ENCODE results near the gene CACNB4.
"Not testable (repeated sequence)": the region's sequence is repeated elsewhere in the genome, so short reads cannot be mapped to it uniquely, and the experiment has no call there.

Gene CACNB4

GRCh38 chr2:152050341-152050740 is 48.5 kb downstream of the CACNB4 start:
- no peak for DNase-seq

- DNase-seq: no peak
Observed at GRCh38 chr2:152049541-152049940, 49.3 kb downstream of the CACNB4 start.

GRCh38 chr2:152047824-152048471 is 50.9 kb downstream of the CACNB4 start:
- no peak for DNase-seq

DNA sequence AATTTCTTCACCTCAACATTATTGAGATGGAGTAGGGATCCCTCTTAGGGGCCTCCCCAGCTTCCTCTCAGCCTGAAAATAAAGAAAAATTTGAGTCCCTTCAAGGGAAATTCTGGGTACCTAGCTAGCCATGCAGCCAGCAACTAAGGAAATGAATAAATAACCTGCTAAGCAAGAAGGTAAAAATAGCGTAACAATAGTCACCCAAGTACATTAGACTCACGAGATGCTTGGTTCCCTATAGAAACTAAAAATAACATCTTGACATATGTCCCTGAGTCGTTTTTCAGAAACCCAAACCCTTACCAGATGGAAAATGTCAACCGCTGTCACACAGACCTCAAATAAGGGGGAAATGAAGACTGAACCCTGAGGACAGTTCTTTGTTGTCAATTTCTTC is 51.9 kb downstream of the CACNB4 start:
- DNase-seq: no peak

GRCh38 chr2:152042636-152043615 is 55.9 kb downstream of the CACNB4 start:
- no peak for DNase-seq

- no peak for DNase-seq
Observed at GRCh38 chr2:152038441-152038958, 60.3 kb downstream of the CACNB4 start.

GRCh38 chr2:152037743-152038435 is 61.0 kb downstream of the CACNB4 start:
- no peak for DNase-seq

GRCh38 chr2:152036611-152037469 is 62.0 kb downstream of the CACNB4 start:
- peak; percentile 64 for DNase-seq

DNA sequence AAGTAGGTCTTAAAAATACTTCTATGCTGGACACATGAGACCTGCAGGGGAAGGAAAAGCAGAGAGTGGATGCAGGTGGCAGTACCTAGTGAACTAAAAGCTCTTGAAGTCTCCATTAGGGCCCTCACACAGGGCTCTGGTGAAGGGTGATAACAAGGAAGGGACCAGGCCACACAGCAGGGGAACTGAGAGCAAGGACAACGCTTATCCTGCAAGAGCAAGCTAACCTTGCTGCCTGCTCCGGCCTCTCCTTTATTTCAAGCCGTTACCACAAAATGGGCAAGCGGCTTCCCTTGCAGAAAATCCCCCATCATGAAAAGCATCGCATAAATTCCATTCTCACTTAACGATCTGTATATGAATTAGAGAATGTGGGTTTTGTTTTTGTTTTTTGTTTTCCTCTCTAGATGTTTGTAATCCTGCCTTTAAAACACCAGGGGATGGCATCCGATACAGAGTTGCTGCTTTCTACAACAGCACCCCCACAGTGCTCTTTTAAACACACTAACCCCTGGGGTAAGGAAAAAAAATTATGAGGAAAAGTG is 64.5 kb downstream of the CACNB4 start:
- DNase-seq: no peak

DNA sequence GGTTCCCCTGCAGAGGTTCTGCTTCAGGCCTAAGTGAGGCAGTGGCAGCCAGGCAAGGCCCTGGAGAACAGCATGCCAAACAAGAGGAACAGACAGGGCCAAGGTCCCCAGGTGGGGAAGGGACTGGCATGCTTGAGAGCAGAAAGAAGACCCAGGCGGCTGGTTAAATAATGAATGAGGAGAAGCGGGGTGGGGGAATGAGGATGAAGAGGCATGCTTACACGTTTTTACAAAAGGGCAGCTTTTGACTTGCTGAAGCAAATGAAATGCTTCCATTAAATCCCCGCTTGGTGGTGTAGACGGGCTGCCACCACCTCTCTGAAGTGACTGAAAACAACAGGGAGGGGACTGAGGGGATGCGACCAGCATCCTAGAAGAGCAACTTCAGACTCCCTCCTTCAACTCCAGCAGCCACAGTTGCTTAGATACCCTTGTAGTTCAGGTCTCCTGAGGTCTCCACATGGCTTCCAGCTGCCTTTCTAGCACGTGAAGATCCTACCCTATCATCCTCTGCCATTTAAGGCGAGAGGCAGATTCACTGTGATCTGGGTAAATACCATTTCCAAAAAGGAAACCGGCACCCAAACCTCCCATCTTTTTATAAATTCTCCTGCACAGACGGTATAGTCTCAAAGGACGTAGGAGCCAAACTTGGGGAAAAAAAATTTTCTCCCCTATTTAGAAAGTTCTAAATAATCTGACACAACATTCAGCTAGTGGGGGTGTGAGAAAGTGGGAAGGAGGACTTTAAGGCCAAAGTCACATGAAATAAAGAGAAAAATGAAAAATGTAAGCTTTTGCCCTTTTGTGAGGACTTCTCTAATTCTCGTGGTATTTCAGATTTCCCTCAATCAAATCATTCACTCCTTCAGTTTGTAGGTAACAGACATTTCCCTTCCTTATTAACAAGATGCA is 65.6 kb downstream of the CACNB4 start:
- no peak for DNase-seq

DNA sequence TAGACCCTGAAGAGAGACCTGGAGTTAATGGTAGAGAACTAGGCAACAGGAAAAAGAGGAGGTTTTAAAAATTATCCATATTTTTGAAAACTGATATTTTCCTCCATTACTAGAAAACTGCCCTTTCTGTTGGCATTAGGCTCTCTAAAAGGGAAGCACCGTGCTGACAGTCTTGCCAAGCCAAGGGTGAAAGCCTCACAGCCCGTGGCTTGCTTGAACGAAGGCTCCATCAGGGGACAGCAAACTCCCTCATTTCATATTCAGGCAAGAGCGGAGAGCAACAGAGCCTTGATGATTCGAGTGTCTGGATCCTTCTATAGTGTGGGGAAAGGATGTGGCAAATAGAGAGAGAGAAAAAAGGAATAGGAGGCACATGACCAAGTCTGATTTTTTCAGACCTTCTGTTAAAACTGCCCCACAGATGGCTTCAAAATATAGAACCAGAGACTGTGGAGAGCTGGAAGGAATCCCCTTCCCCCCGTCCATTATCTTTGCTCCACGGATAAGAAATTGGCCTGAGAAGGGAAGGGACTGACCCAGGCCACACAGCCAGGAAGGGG is 67.0 kb downstream of the CACNB4 start:
- no peak for DNase-seq

DNA sequence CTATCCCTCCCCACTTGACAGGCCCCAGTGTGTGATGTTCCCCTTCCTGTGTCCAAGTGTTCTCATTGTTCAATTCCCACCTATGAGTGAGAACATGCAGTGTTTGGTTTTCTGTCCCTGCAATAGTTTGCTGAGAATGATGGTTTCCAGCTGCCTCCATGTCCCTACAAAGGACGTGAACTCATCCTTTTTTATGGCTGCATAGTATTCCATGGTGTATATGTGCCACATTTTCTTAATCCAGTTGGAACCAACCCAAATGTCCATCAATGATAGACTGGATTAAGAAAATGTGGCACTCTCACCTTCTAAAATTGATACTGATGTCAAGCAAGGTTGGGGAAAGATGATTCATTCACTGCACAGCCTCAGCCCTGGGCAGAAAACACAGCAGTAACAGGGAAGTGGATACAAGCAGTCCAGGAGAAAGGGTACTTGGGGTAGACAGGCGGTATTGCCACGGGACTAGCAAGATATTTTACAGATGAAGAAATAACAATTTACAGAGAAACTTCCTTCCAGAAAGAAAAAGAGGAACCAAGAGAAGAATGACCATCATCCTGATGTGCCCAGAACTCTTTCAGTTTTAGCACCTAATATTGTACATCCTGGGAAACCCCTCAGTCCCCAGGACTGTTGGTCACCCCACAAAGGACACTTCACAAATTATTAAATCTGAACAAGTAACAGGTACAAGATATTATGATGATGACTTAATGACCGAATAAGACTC is 68.1 kb downstream of the CACNB4 start:
- not testable (repeated sequence) for DNase-seq

DNA sequence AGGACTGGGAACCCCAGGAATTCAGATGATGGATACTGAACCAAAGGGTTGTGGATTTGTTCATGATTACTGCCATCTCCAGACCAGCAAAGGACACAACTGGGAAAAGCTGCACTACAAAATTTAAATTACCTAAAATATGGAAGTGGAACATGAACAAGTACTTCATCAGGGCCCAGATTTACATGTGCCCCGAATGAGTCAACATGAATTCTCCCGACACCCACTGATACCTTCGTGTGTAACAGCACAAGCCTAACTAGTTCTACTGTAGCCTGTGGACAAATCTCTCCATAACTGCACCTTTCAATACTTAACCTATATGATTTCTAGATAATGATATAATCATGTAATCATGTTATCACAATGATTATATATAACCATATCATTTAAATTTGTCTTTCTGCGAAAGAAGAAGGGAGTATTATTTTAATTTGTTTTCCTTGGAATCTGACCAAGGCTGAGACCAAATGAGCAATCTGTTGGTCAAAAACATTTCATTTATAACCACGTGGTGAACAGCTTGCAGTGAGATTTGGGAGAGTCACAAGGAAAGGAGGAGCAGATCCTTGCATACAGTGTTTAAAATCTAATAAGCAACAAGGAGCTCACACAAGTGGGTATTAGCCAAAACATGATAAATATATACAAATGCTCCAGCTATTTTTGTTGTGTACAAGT is 70.5 kb downstream of the CACNB4 start:
- no peak for DNase-seq

- DNase-seq: peak; percentile 54
Observed at GRCh38 chr2:152025678-152026287, 73.1 kb downstream of the CACNB4 start.

- DNase-seq: no peak
Observed at GRCh38 chr2:152024477-152024876, 74.4 kb downstream of the CACNB4 start.

- no peak for DNase-seq
Observed at GRCh38 chr2:152022090-152022489, 76.8 kb downstream of the CACNB4 start.

DNA sequence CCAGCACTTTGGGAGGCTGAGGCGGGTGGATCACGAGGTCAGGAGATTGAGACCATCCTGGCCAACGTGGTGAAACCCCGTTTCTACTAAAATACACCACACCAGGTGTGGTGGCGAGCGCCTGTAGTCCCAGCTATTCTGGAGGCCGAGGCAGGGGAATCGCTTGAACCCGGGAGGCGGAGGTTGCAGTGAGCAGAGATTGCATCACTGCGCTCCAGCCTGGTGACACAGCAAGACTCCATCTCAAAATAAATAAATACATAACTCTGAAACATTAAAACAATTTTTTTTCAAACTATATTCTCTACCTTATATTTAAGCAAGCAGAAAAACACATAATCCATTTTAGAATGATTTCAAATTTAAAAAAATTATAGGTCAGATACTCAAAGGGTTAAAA is 77.8 kb downstream of the CACNB4 start:
- DNase-seq: not testable (repeated sequence)

GRCh38 chr2:152019732-152020131 is 79.1 kb downstream of the CACNB4 start:
- no peak for DNase-seq
